Colonic mucosa (tissue), 4 donors: ENCODE measurements around the gene FGD2. TPM values are rescaled to one million over a fixed set of nuclear protein-coding genes. Genes with fewer than 3 reads are reported as not detected.
"Not testable (repeated sequence)": the region's sequence is repeated elsewhere in the genome, so short reads cannot be mapped to it uniquely, and the experiment has no call there.

ENCODE experiments used
- DNase-seq: peaks from one replicate; pipeline ENCODE4 v3.0.0-alpha.2; 2020
- H3K27ac ChIP-seq: fragments of 200-600 bp; one replicate; pipeline ENCODE4 v1.8.0; 2021
- H3K27me3 ChIP-seq: fragments of 200-600 bp; one replicate; pipeline ENCODE4 v1.8.0; 2021
- H3K36me3 ChIP-seq: fragments of 200-600 bp; one replicate; pipeline ENCODE4 v1.8.0; 2021
- H3K4me1 ChIP-seq: fragments of 200-600 bp; one replicate; pipeline ENCODE4 v1.8.0; 2021; ENCODE audit warnings: mild to moderate bottlenecking
- H3K4me3 ChIP-seq: fragments of 200-600 bp; one replicate; pipeline ENCODE4 v1.8.0; 2021
- H3K9ac ChIP-seq, 2 donors: one replicate each; pipeline ENCODE4 v1.7.0; 2013; ENCODE audit warnings: control low read depth in 2 of 2, low read depth in 2 of 2, low read length in 2 of 2
- H3K9me3 ChIP-seq: fragments of 200-600 bp; one replicate; pipeline ENCODE4 v1.8.0; 2021
- intact Hi-C: fragments of 100-400 bp; cut with DNase I; formaldehyde crosslinking; loops from one replicate; pipeline ENCODE4 v1.14.1; 2022
- total RNA-seq, 2 donors: library from RNA; stranded (reverse); fragmentation: NEBNext Ultra II Directional in 1 of 2; extraction: Animal tissue kit (Norgen Biotek cat#: 25700) in 1 of 2; gene quantifications; one replicate each; pipeline ENCODE4 v1.2.1, GENCODE V29; 2021
- TF ChIP-seq, protein P1 (sequence below): fragments of 200-600 bp; IDR thresholded peaks from one replicate; pipeline ENCODE4 v1.8.0; 2022; ENCODE audit warnings: antibody characterized with exemption, mild to moderate bottlenecking
- donor health status: healthy.
- donor health status: DM: no; HTN: no; CAD: no.
- donor health status: DM: no; HTN: no; CAD: no.

The FGD2 gene
- total RNA-seq, 2 donors from 2014 or later: 3.6 to 3.8 TPM

DNA sequence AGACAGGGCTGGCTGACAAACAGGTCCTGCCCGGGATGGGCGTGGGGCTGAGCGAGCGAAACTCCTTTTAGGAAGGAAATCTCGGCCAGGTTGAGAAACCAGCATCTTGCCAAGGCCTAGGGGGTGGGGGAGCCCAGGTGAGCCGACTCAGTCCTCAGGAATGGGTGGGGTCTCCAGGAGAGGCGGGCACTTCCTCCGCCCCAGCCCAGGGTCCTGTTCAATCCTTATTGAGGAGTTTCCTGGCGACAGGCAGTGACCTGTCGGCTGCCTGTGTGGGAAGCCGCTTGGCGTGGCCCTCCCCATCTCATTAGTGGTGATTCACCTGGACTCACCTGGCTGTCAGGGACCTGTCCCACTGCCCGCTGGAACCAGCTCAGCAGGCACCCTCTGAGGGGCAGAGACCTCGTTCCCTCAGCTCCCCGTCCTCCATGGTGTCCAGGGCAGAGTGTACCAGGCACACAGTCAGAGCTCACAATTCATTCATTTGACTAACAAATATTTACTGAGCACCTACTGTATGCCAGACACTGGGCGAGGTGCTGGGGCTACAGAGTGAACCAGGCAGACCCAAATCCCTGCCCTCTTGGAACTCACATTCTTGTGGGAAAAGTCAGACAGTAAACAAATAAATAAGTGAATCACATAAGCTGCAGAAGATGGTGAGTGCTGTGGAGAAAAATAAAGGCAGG is 51.1 kb downstream of the FGD2 start:
- no peaks in the 10 kb centered on the region for H3K36me3 ChIP-seq
- H3K9me3 ChIP-seq: no peaks in the 10 kb centered on the region
- no peak overlapping the region for H3K4me3 ChIP-seq
- intact Hi-C loops: loop anchor here (10.0 kb wide), 1 partner anchor 148 kb away; no protein-coding TSS in a partner anchor
- peaks cover 2% of the 10 kb centered on the region for H3K4me1 ChIP-seq
- no peak for DNase-seq
- TF ChIP-seq, protein P1, sequence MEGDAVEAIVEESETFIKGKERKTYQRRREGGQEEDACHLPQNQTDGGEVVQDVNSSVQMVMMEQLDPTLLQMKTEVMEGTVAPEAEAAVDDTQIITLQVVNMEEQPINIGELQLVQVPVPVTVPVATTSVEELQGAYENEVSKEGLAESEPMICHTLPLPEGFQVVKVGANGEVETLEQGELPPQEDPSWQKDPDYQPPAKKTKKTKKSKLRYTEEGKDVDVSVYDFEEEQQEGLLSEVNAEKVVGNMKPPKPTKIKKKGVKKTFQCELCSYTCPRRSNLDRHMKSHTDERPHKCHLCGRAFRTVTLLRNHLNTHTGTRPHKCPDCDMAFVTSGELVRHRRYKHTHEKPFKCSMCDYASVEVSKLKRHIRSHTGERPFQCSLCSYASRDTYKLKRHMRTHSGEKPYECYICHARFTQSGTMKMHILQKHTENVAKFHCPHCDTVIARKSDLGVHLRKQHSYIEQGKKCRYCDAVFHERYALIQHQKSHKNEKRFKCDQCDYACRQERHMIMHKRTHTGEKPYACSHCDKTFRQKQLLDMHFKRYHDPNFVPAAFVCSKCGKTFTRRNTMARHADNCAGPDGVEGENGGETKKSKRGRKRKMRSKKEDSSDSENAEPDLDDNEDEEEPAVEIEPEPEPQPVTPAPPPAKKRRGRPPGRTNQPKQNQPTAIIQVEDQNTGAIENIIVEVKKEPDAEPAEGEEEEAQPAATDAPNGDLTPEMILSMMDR: no peak
- H3K9ac ChIP-seq: no peak overlapping the region
- H3K27ac ChIP-seq: no peak overlapping the region
- no peaks in the 10 kb centered on the region for H3K27me3 ChIP-seq

DNA sequence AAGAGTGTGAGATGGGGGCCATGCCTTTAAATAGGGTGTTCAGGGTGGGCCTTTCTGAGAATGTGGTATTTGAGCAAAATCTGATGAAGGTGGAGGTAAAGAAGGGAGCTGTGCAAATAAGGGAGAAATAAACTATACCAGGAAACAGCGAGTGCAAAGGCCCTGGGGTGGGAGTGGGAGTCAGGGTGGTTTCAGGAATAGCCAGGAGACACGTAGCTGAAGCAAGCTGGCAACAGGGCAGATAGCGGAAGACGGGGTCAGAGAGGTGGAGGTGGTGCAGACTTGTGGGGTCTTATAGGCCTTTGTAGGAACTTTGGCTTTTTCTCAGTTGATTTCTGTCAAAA is 51.6 kb downstream of the FGD2 start:
- no peak overlapping the region for H3K27ac ChIP-seq
- no peak for DNase-seq
- H3K4me1 ChIP-seq: no peaks in the 10 kb centered on the region
- H3K9me3 ChIP-seq: no peaks in the 10 kb centered on the region
- TF ChIP-seq, protein P1: no peak
- intact Hi-C loops: loop anchor here (10.0 kb wide), 1 partner anchor 148 kb away; no protein-coding TSS in a partner anchor
- no peak overlapping the region for H3K4me3 ChIP-seq
- no peaks in the 10 kb centered on the region for H3K36me3 ChIP-seq
- H3K27me3 ChIP-seq: no peaks in the 10 kb centered on the region
- H3K9ac ChIP-seq: no peak overlapping the region

DNA sequence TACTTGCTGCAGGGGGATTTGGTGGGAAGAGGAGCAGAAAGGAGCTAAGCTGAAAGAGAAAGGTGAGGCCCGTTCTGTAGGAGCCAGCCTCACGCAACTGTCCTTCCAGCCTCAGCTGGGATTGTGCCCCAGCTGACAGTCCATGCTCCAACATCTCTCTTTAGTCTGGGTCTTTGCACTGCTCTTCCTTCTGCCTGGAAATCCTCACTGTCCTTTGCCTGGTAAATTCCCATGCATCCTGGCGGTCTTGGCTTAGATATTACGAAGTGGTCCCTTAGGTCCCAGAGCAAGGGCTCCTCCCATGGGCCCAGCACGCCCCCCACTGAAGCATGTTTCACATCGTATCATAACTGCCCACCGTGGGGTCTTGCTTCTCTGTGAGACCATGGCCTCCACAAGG is 52.2 kb downstream of the FGD2 start:
- DNase-seq: no peak
- TF ChIP-seq, protein P1: no peak
- no peaks in the 10 kb centered on the region for H3K9me3 ChIP-seq
- no peak overlapping the region for H3K9ac ChIP-seq
- no peak overlapping the region for H3K4me3 ChIP-seq
- no peaks in the 10 kb centered on the region for H3K36me3 ChIP-seq
- H3K4me1 ChIP-seq: no peaks in the 10 kb centered on the region
- intact Hi-C loops: loop anchor here (10.0 kb wide), 1 partner anchor 147 kb away; no protein-coding TSS in a partner anchor
- H3K27me3 ChIP-seq: no peaks in the 10 kb centered on the region
- no peak overlapping the region for H3K27ac ChIP-seq

DNA sequence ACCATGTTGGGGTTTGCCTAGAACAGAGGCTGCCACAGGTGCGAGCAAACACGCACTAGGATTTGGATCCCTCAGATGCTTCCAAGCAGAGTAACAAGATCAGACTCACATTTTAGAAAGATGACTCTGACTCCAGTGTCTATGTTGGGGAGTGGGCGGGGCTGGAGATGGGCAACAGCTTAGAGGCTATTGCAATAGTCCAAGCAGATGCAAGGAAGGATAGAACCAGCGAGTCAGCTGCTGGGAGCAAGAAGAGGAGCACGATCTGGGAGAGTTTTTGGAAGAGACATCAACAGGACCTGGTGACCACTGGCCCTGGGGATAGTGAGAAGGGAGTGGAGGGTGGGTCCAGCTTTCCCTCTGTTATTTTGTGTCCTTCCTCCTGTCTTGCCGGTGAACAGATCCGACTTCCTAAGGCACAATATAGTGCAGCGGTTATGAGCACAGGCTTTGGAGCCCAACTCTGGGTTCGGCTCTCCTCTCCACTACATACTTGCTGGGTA is 52.7 kb downstream of the FGD2 start:
- no peak overlapping the region for H3K27ac ChIP-seq
- H3K4me3 ChIP-seq: no peak overlapping the region
- TF ChIP-seq, protein P1: no peak
- no peak overlapping the region for H3K9ac ChIP-seq
- no peaks in the 10 kb centered on the region for H3K27me3 ChIP-seq
- no peak for DNase-seq
- intact Hi-C loops: loop anchor here (10.0 kb wide), 1 partner anchor 147 kb away; no protein-coding TSS in a partner anchor
- H3K36me3 ChIP-seq: no peaks in the 10 kb centered on the region
- no peaks in the 10 kb centered on the region for H3K9me3 ChIP-seq
- H3K4me1 ChIP-seq: no peaks in the 10 kb centered on the region

DNA sequence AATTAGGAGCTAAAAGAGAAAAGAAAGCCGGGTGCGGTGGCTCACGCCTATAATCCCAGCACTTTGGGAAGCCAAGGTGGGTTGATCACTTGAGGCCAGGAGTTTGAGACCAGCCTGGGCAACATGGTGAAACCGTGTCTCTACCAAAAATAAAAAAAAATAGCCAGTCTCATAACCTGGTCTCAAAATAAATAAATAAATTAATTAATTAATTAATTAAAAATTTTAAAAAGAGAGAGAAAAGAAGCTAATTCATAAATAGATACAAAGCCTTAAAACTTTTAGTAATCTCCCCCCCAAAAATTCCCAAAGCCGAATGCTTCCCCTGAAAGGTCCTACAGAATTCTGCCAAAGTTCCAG is 53.5 kb downstream of the FGD2 start:
- not testable (repeated sequence) for H3K36me3 ChIP-seq, DNase-seq, H3K9ac ChIP-seq, H3K27ac ChIP-seq, H3K4me3 ChIP-seq, H3K27me3 ChIP-seq, H3K9me3 ChIP-seq, H3K4me1 ChIP-seq
- intact Hi-C loops: loop anchor here (10.0 kb wide), 1 partner anchor 146 kb away; no protein-coding TSS in a partner anchor
